GM19438 (cell line): ENCODE results near the gene SIGLEC14.
"Not testable (repeated sequence)": the region's sequence is repeated elsewhere in the genome, so short reads cannot be mapped to it uniquely, and the experiment has no call there.

Source experiments
- ATAC-seq: cut with Tn5 transposase; IDR thresholded peaks from one replicate; pipeline ENCODE4 v1.9.1; 2021; ENCODE audit warnings: low read depth; ENCODE audit not compliant: unreplicated experiment

Gene SIGLEC14

DNA sequence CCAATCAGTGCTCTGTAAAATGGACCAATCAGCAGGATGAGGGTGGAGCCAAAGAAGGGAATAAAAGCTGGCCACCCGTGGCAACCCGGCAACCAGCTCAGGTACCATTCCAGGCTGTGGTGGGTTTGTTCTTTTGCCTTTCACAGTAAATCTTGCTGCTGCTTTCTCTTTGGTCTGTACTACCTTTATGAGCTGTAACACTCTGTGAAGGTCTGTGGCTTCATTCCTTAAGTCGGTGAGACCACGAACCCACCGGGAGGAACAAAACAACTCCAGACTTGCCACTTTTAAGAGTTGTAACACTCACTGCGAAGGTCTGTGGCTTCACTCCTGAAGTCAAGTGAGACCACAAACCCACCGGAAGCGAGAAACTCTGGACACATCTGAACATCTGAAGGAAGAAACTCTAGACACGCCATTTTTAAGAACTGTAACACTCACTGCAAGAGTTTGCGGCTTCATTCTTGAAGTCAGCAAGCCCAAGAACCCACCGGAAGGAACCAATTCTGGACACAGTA, 30.0 kb upstream of the SIGLEC14 start:
- ATAC-seq: no peak

GRCh38 chr19:51675911-51676565, 29.4 kb upstream of the SIGLEC14 start:
- ATAC-seq: not testable (repeated sequence)

- no peak for ATAC-seq
These were observed 21.6 kb upstream of the SIGLEC14 start for GRCh38 chr19:51668216-51668615.

- ATAC-seq: no peak
These were observed 18.4 kb upstream of the SIGLEC14 start for GRCh38 chr19:51664997-51665396.

DNA sequence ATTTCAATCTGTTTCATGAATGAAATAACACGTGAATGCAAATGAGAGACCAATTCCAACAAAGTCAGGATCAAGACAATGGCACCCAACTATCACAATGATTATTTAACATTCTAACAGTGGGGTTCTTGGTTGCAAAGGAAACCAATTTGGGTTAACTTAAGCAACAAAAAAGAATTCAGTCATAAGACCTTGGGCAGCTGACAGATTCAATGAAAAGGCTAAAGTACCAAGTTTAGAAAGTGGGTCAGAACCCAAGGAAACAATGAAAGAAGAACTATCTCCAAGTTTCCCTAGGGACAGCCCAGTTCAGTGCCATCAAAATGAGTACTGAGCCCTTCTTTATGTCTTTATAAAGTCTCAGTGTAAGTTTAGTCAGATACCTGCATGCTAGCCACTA, 17.5 kb upstream of the SIGLEC14 start:
- no peak for ATAC-seq

DNA sequence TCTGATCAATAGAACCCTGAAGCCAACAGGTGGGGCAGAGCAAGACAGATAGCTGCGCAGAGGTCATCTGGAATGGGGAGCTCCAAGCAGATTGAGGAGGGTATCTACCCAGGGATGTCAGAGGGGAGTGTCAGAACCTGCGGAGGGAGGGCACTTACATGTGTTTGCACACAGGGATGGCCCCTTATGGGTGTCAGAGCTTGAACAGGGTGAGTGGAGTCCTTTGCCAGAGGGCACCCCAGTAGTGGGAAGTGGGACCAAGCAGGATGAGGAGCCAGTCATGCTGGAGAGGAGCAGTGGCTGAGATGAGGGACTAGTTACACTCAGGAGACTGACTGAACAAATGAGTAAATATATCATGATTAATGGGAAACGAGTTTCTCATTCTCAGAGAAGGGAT, 17.0 kb upstream of the SIGLEC14 start:
- no peak for ATAC-seq

- ATAC-seq: no peak
These were observed 14.5 kb upstream of the SIGLEC14 start for GRCh38 chr19:51660975-51661600.

DNA sequence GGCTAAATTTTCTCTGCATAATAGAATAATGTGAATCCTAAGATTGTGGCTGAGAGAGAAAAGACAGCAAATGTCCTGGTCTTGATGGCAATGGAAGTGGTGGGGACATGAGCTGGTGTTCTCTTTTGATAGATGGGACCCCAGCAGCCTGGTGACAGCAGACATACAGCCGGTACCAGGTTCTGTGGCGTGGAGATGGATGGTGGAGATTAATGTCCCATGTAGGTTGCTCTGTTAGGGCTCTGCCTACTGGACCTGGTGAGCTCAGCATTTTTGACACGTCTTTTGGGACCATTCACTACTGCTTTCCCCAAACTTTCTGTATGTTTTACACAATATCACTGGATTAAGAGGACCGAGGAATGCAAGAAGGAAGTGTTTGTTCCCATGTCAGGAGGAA, 8.2 kb upstream of the SIGLEC14 start:
- no peak for ATAC-seq

DNA sequence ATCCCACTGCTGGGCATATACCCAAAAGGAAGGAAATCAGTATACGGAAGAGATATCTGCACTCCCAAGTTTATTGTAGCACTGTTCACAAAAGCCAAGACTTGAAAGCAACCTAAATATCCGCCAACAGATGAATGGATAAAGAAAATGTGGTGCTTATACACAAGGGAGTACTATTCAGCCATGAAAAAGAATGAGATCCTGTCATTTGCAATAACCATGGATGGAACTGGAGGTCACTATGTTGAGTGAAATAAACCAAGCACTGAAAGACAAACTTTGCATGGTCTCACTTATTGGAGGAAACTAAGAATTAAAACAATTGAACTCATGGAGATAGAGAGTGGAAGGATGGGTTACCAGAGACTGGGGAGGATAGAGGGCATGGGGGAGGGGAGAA, 6.5 kb upstream of the SIGLEC14 start:
- ATAC-seq: no peak

GRCh38 chr19:51652266-51652665, 5.6 kb upstream of the SIGLEC14 start:
- ATAC-seq: no peak

DNA sequence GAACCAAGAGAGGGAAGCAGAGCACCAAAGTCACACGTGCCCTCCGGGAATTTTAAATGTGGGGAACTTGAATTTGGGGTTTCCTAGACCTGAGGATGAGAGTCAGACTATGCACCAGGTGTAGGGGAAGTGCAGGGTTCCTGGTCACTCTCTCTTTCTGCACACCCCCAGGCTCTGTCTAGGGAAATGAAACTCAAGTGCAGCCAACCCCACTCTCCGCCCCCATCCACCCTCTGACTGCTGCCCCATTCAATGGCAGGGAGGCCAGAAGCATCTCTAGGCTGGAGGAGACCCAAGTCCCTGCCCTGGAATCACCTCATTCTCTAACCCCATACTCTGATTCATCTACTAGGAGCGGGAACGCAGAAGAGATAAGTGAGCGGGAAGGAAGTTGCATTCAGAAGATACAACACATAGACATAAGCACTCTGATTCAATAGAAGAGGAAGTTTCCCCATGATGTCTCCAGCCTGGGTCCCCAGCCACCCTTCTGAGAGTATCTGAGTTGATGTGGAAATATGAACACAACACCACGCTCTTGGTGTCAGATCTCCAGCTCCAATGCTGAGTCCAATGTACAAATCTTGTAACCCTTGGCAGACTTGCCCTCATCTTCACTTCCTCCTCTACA, 4.7 kb upstream of the SIGLEC14 start:
- ATAC-seq: no peak

- ATAC-seq: no peak
These were observed 693 bp upstream of the SIGLEC14 start for GRCh38 chr19:51647318-51647717.

GRCh38 chr19:51644636-51645271, 1.9 kb downstream of the SIGLEC14 start:
- no peak for ATAC-seq

GRCh38 chr19:51641648-51642047, 5.0 kb downstream of the SIGLEC14 start:
- no peak for ATAC-seq

DNA sequence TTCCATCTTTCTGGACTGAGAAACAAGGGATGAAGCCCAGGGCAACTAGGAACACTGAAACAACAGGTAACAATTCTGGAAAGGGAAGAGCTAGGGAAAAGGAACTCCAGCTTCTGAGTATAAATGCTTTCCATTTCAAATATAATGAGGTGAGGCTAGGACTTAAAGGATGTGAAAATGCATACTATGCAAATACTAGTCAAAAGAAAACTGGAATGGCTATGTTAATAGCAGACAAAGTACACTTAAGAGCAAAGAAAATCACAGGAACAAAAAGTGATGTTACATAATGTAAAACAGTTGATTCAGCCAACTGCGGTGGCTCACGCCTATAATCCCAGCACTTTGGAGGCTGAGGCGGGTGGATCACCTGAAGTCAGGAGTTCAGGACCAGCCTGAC, 6.2 kb downstream of the SIGLEC14 start:
- no peak for ATAC-seq

- ATAC-seq: no peak
These were observed 6.7 kb downstream of the SIGLEC14 start for GRCh38 chr19:51639916-51640315.

DNA sequence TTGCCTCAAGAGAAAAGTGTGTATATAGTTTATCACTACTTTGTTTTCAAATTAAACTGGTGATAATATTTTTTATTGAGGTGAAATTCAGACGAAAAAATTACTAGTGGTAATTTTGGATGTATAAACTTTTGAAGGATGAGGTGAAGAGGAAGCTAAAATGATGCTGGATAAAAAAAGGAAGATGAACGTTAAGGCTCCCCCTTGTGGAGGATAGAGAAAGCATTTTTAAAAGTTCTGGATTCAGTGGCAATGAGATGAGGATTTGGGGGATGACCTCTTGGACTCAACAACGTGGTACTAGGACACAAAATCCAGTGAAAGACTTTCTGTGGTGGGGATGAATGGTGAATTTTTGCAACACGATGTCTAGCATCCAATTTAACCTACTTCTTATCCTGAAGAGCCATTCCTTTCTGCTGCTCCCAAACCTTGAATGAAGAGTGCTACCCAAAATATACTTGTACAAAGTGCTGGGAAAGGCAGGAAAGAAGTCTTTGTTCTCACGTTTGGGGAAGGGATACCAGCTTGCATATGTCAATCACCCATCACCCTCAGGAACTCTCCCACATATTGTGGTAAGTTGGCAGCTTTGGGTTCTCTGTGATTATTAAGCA, 9.2 kb downstream of the SIGLEC14 start:
- ATAC-seq: no peak

- no peak for ATAC-seq
These were observed 14.5 kb downstream of the SIGLEC14 start for GRCh38 chr19:51632126-51632525.

GRCh38 chr19:51630315-51630714, 16.3 kb downstream of the SIGLEC14 start, which contains the start of gene SIGLEC5:
Gene SIGLEC5, minus strand, starts transcription at chr19:51630401. Its CDS starts 66 bp downstream, at chr19:51630335.
- not testable (repeated sequence) for ATAC-seq

- ATAC-seq: no peak
These were observed 18.3 kb downstream of the SIGLEC14 start for GRCh38 chr19:51628153-51628939.
